ENCODE measurements around the gene VPS51. TPM values are rescaled to one million over a fixed set of nuclear protein-coding genes. Genes with fewer than 3 reads are reported as not detected.

The VPS51 gene
- total RNA-seq, 1 donor from 2014 or later = 94.3 TPM

- peaks cover 4% of the 10 kb centered on the region for H3K36me3 Mint-ChIP-seq (ENCODE audit: low read depth)
- TF ChIP-seq, protein P1, sequence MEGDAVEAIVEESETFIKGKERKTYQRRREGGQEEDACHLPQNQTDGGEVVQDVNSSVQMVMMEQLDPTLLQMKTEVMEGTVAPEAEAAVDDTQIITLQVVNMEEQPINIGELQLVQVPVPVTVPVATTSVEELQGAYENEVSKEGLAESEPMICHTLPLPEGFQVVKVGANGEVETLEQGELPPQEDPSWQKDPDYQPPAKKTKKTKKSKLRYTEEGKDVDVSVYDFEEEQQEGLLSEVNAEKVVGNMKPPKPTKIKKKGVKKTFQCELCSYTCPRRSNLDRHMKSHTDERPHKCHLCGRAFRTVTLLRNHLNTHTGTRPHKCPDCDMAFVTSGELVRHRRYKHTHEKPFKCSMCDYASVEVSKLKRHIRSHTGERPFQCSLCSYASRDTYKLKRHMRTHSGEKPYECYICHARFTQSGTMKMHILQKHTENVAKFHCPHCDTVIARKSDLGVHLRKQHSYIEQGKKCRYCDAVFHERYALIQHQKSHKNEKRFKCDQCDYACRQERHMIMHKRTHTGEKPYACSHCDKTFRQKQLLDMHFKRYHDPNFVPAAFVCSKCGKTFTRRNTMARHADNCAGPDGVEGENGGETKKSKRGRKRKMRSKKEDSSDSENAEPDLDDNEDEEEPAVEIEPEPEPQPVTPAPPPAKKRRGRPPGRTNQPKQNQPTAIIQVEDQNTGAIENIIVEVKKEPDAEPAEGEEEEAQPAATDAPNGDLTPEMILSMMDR (conservative IDR thresholded peaks at IDR 0.05) = no peak
- H3K4me1 Mint-ChIP-seq = peaks cover 16% of the 10 kb centered on the region
- H3K27ac Mint-ChIP-seq (ENCODE audit: unreplicated experiment) = no peak overlapping the region
- peak overlapping the region; percentile 71 for H3K4me3 Mint-ChIP-seq
- no peak for DNase-seq (ENCODE audit: low read depth, low spot score)
- H3K27me3 Mint-ChIP-seq (ENCODE audit: low read depth) = peaks cover 3% of the 10 kb centered on the region
- no peaks in the 10 kb centered on the region for H3K9me3 Mint-ChIP-seq
Observed at GRCh38 chr11:65129649-65130441, 33.8 kb downstream of the VPS51 start.

DNA sequence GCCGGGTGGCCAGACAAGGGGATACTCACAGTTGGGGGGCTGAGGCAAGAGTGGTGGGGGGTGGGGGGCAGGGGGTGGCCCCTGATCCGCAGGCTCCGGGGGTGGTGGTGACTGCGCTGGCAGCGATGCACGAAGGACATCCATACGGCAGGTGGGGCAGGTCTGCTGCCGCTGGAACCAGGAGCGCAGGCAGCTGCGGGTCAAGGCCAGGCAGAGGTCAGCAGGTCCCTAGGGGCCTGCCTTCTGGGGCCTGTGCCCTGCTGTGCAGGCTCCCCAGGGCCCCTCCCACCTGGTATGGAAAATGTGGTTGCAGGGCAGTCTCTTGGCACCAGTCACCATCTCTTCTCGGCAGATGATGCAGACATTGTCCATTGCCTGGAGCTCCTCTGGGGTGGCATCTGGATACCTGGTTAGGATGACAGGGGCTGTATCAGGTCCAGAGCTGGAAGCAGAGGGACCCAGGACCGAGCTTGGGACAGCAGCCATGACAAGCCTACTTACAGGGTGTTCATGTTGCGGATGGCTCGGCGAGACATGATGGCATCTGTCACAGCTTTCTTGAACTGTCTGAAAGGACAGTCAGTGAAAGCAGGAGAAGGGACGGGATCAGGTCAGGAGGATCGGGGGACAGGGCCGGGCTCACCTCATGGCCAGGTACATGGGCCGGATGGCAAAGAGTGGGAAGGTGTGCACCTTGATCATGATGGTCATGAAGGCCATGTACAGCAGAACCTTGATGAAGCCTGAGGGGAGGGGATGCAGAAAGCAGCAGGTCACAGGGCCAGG is 34.8 kb downstream of the VPS51 start:
- Mint-ChIP-seq H3K27me3 (ENCODE audit: low read depth) (peaks cover 6% of the 10 kb centered on the region), H3K4me3 (peak overlapping the region; percentile 83), H3K27ac (ENCODE audit: unreplicated experiment) (peak overlapping the region; percentile 43), H3K36me3 (ENCODE audit: low read depth) (peaks cover 4% of the 10 kb centered on the region), H3K4me1 (peaks cover 24% of the 10 kb centered on the region), H3K9me3 (no peaks in the 10 kb centered on the region)
- TF ChIP-seq, protein P1 (conservative IDR thresholded peaks at IDR 0.05) = no peak
- no peak for DNase-seq (ENCODE audit: low read depth, low spot score)

GRCh38 chr11:65131417-65131776 is 35.4 kb downstream of the VPS51 start:
- Mint-ChIP-seq H3K4me3 (peak overlapping the region; percentile 100), H3K9me3 (no peaks in the 10 kb centered on the region), H3K27ac (ENCODE audit: unreplicated experiment) (no peak overlapping the region), H3K27me3 (ENCODE audit: low read depth) (peaks cover 7% of the 10 kb centered on the region), H3K4me1 (peaks cover 29% of the 10 kb centered on the region), H3K36me3 (ENCODE audit: low read depth) (peaks cover 2% of the 10 kb centered on the region)
- TF ChIP-seq, protein P1 (conservative IDR thresholded peaks at IDR 0.05) = no peak
- no peak for DNase-seq (ENCODE audit: low read depth, low spot score)

DNA sequence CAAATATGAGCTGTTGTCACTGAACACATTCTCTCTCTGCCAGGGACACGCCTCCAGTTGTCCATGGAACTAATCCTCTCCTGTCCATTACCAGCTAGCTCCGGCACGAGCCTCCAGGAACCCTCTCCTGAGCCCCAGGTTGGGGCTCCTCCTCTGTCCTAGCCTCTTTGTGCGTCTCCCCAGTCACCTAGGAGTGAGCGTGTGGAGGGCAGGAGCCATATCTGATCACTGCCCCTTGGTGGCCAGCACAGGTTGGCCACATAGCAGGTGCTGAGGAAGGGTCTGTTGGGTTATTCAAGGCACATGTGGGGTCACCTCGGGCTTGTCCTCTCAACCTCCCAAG is 35.9 kb downstream of the VPS51 start:
- TF ChIP-seq, protein P1 (conservative IDR thresholded peaks at IDR 0.05) = no peak
- Mint-ChIP-seq H3K36me3 (ENCODE audit: low read depth) (no peaks in the 10 kb centered on the region), H3K4me3 (peak overlapping the region; percentile 100), H3K27me3 (ENCODE audit: low read depth) (peaks cover 9% of the 10 kb centered on the region), H3K27ac (ENCODE audit: unreplicated experiment) (no peak overlapping the region), H3K9me3 (no peaks in the 10 kb centered on the region), H3K4me1 (peaks cover 29% of the 10 kb centered on the region)
- no peak for DNase-seq (ENCODE audit: low read depth, low spot score)

- Mint-ChIP-seq H3K4me1 (peaks cover 29% of the 10 kb centered on the region), H3K36me3 (ENCODE audit: low read depth) (no peaks in the 10 kb centered on the region), H3K4me3 (peak overlapping the region; percentile 100), H3K27ac (ENCODE audit: unreplicated experiment) (no peak overlapping the region), H3K27me3 (ENCODE audit: low read depth) (peaks cover 11% of the 10 kb centered on the region), H3K9me3 (no peaks in the 10 kb centered on the region)
- no peak for DNase-seq (ENCODE audit: low read depth, low spot score)
- TF ChIP-seq, protein P1 (conservative IDR thresholded peaks at IDR 0.05) = no peak
Observed at GRCh38 chr11:65132238-65132987, 36.4 kb downstream of the VPS51 start.

Data from neural crest cell (in vitro differentiated cells).